ENCODE data around the gene RNF8. TPM values are rescaled to one million over a fixed set of nuclear protein-coding genes. Genes with fewer than 3 reads are reported as not detected.

RNF8 gene
- total and polyA plus RNA-seq, 9 of the 15 experiments (the other 6 are each of a cell fraction or from before 2014, with no cell fraction given): 10.6 to 47.0 (median 37.5) TPM

DNA sequence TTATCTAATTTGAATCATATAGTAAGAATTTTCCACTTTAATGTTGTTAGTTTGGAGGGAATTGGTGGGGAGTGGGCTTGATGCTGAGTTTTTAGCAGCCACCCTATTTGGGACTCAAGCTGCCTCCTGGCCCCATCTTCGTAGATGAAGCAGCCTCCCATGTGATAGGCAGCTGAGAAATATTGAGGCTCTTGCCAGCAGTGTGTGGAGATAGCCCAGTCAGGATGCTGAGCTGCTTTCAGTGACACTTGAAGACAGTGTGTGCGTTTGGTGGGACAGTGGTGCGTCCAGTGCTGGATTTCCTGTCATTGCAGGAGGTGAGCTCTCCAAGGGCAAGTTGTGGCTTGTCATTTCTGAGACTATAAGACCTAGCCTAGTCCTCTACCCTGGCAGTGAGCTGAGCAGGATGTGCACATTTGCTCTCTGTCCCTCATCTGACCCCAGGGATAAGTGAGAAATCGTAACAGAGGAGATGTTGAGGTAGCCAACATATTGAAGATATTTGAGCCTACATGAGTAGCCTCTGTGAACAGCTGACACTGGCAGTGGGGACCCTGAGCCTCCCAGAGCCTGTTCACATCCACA, 47.9 kb upstream of the RNF8 start:
- Histone ChIP-seq H3K4me2 (ENCODE audit: insufficient read depth, low read length) (no peak overlapping the region), H3K9ac (ENCODE audit: insufficient read depth in 1 of 2, low read depth in 2 of 2, low read length in 2 of 2) (no peak overlapping the region; a peak in 1 of 4 replicates), H3K9me3 (replicated peaks; ENCODE audit: control insufficient read depth, insufficient read depth, low read depth, low read length) (no peaks in the 10 kb centered on the region), H3K79me2 (ENCODE audit: control insufficient read depth, insufficient read depth, low read length) (no peaks in the 10 kb centered on the region), H3K36me3 (ENCODE audit: control insufficient read depth, insufficient read depth, low read length) (peaks cover 68% of the 10 kb centered on the region), H3K9me1 (ENCODE audit: control insufficient read depth, insufficient read depth, low read length) (no peaks in the 10 kb centered on the region), H3K27me3 (ENCODE audit: control insufficient read depth in 2 of 2, insufficient read depth in 2 of 2, low read length in 2 of 2) (no peaks in the 10 kb centered on the region), H2AFZ (ENCODE audit: low read depth, low read length) (no peak overlapping the region), H3K4me1 (replicated peaks in 1 of 2; ENCODE audit: control insufficient read depth in 2 of 2, insufficient read depth in 2 of 2, low read length in 2 of 2) (peaks cover 20 to 43% of the 10 kb centered on the region in 2 experiments), H3K4me3 (no peak overlapping the region), H4K20me1 (replicated peaks; ENCODE audit: control insufficient read depth, insufficient read depth, low read length) (peaks cover 6% of the 10 kb centered on the region), H3K27ac (ENCODE audit: extremely low read depth, low read depth, low read length) (no peak overlapping the region)
- no peak for TF ChIP-seq TAF7 (tag; IDR thresholded peaks at IDR 0.05)
- 0 out of 2 replicates have a peak, but pooled peaks have one; percentile 24 for TF ChIP-seq SREBF2 (CRISPR knock-in tag; IDR thresholded peaks at IDR 0.05)
- TF ChIP-seq NR2F6 (CRISPR knock-in tag; IDR thresholded peaks at IDR 0.05): no peak
- intact Hi-C loops (cut with micrococcal nuclease): loop anchor here (10.0 kb wide), 1 partner anchor 541 kb away; no protein-coding TSS in a partner anchor
- no peak for DNase-seq (ENCODE audit: extremely low read depth in 1 of 4, low spot score in 3 of 4)
- in situ Hi-C loops (cut with MboI): no loop called here
- 85% methylated on average over 4 of the region's 4 CpGs for WGBS (ENCODE audit: insufficient coverage, low coverage, missing lambda C conversion rate)
- BruUV-seq (replicated peaks): no TSS peak
- FAIRE-seq: no peak
- POLR2A ChIA-PET: interaction anchor here (0.6 to 2.0 kb wide), 3 partner anchors 9 to 13 kb away, joined by 3 to 8 read pairs (median 3); no protein-coding TSS in a partner anchor
- CTCF ChIA-PET (ENCODE audit: low intra/inter-chr PET ratio): no interaction called here
- ATAC-seq: no peak

DNA sequence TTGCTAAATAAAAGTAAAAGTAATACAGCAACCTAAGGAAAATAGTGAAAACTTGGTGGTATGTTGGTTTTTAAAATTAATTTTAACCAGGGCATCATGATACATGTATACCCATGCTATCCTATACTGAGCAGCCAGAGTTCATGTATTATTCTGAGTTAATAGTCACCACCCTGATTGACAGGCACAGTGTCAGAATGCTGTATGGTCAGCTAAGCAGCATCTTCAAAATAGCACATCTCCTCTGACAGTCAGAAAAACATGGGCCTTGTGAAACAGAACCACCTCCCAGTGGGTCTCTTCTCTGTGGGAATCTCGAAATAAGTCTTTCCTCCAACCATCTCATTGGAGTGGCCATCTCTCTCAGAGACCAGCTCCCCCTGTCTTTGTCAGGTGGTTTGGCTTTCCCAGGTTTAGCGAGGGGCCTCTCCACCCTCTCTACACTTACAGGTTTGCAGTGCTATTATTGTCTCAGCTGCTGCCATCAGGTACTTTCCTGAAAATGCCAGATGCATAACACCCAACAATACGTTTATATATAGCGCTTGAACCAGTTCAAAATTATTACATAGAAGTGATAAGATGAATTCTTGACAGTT, 47.1 kb upstream of the RNF8 start:
- Histone ChIP-seq H3K79me2 (ENCODE audit: control insufficient read depth, insufficient read depth, low read length) (no peaks in the 10 kb centered on the region), H2AFZ (ENCODE audit: low read depth, low read length) (no peak overlapping the region), H3K4me2 (ENCODE audit: insufficient read depth, low read length) (no peak overlapping the region), H3K9me3 (replicated peaks; ENCODE audit: control insufficient read depth, insufficient read depth, low read depth, low read length) (no peaks in the 10 kb centered on the region), H3K9ac (ENCODE audit: insufficient read depth in 1 of 2, low read depth in 2 of 2, low read length in 2 of 2) (no peak overlapping the region), H3K4me1 (replicated peaks in 1 of 2; ENCODE audit: control insufficient read depth in 2 of 2, insufficient read depth in 2 of 2, low read length in 2 of 2) (peaks cover 23 to 47% of the 10 kb centered on the region in 2 experiments), H3K27ac (ENCODE audit: extremely low read depth, low read depth, low read length) (no peak overlapping the region), H3K27me3 (ENCODE audit: control insufficient read depth in 2 of 2, insufficient read depth in 2 of 2, low read length in 2 of 2) (no peaks in the 10 kb centered on the region), H3K9me1 (ENCODE audit: control insufficient read depth, insufficient read depth, low read length) (no peaks in the 10 kb centered on the region), H3K36me3 (ENCODE audit: control insufficient read depth, insufficient read depth, low read length) (peaks cover 63% of the 10 kb centered on the region), H4K20me1 (replicated peaks; ENCODE audit: control insufficient read depth, insufficient read depth, low read length) (peaks cover 5% of the 10 kb centered on the region), H3K4me3 (no peak overlapping the region)
- no peak for FAIRE-seq
- ChIA-PET CTCF (ENCODE audit: low intra/inter-chr PET ratio) (no interaction called here), POLR2A (interaction anchor here (0.6 to 2.0 kb wide), 3 partner anchors 8 to 12 kb away, joined by 3 to 8 read pairs (median 3); no protein-coding TSS in a partner anchor)
- ATAC-seq: no peak
- no peak for DNase-seq (ENCODE audit: extremely low read depth in 1 of 4, low spot score in 3 of 4)
- no TSS peak for BruUV-seq (replicated peaks)
- in situ Hi-C loops (cut with MboI) (no loop called here), intact Hi-C loops (cut with micrococcal nuclease) (loop anchor here (10.0 kb wide), 1 partner anchor 542 kb away; no protein-coding TSS in a partner anchor)
- 68% methylated on average over 4 of the region's 4 CpGs for WGBS (ENCODE audit: insufficient coverage, low coverage, missing lambda C conversion rate)
- TF ChIP-seq RFX5 (IDR thresholded peaks at IDR 0.05; ENCODE audit: low read depth, low read length) (no peak), ZNF121 (CRISPR knock-in tag; conservative IDR thresholded peaks at IDR 0.05) (no peak), PYGO2 (tag; IDR thresholded peaks at IDR 0.05) (no peak), ESRRB (CRISPR knock-in tag; IDR thresholded peaks at IDR 0.05; ENCODE audit: borderline replicate concordance) (no peak), CREM (IDR thresholded peaks at IDR 0.05; ENCODE audit: low read depth) (no peak), ZNF76 (CRISPR knock-in tag; IDR thresholded peaks at IDR 0.05; ENCODE audit: borderline replicate concordance) (no peak)
- TF ChIP-seq, protein P1, sequence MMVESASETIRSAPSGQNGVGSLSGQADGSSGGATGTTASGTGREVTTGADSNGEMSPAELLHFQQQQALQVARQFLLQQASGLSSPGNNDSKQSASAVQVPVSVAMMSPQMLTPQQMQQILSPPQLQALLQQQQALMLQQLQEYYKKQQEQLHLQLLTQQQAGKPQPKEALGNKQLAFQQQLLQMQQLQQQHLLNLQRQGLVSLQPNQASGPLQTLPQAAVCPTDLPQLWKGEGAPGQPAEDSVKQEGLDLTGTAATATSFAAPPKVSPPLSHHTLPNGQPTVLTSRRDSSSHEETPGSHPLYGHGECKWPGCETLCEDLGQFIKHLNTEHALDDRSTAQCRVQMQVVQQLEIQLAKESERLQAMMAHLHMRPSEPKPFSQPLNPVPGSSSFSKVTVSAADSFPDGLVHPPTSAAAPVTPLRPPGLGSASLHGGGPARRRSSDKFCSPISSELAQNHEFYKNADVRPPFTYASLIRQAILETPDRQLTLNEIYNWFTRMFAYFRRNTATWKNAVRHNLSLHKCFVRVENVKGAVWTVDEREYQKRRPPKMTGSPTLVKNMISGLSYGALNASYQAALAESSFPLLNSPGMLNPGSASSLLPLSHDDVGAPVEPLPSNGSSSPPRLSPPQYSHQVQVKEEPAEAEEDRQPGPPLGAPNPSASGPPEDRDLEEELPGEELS (CRISPR knock-in tag; IDR thresholded peaks at IDR 0.05; ENCODE audit: borderline replicate concordance): no peak
- TF ChIP-seq, protein P2, sequence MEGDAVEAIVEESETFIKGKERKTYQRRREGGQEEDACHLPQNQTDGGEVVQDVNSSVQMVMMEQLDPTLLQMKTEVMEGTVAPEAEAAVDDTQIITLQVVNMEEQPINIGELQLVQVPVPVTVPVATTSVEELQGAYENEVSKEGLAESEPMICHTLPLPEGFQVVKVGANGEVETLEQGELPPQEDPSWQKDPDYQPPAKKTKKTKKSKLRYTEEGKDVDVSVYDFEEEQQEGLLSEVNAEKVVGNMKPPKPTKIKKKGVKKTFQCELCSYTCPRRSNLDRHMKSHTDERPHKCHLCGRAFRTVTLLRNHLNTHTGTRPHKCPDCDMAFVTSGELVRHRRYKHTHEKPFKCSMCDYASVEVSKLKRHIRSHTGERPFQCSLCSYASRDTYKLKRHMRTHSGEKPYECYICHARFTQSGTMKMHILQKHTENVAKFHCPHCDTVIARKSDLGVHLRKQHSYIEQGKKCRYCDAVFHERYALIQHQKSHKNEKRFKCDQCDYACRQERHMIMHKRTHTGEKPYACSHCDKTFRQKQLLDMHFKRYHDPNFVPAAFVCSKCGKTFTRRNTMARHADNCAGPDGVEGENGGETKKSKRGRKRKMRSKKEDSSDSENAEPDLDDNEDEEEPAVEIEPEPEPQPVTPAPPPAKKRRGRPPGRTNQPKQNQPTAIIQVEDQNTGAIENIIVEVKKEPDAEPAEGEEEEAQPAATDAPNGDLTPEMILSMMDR (IDR thresholded peaks at IDR 0.05 in 2 of 3, conservative IDR thresholded peaks at IDR 0.05 in 1 of 3; ENCODE audit: insufficient read depth in 2 of 3, low read depth in 1 of 3, low read length in 3 of 3): peak in 1 of 3 experiments; percentile 10; a peak in 1 of 6 replicates
